K562 (cell line): Measurements from ENCODE around the gene SLC4A5. TPM values are rescaled to one million over a fixed set of nuclear protein-coding genes. Genes with fewer than 3 reads are reported as not detected.
A peak's percentile ranks its signal among the peaks of the same experiment; 100 is the strongest.

Experiments
- ARHGAP35 ChIP-seq: fragments of 450-650 bp; IDR thresholded peaks from 2 replicates; pipeline ENCODE4 v1.6.1; 2018; ENCODE audit not compliant: partially characterized antibody
- CBFA2T2 ChIP-seq: fragments of 450-650 bp; conservative IDR thresholded peaks from 2 replicates; pipeline ENCODE4 v1.6.1; 2017; ENCODE audit warnings: mild to moderate bottlenecking
- CBFB ChIP-seq: sonication (generic); formaldehyde crosslinking; IDR thresholded peaks from 2 replicates; pipeline ENCODE4 v1.4.0; 2020; ENCODE audit warnings: mild to moderate bottlenecking, missing genetic modification reagents
- CBX5 ChIP-seq: IDR thresholded peaks from 2 replicates; pipeline ENCODE4 v1.6.1; 2014; ENCODE audit warnings: low read depth, borderline replicate concordance
- CCNT2 ChIP-seq: IDR thresholded peaks from 2 replicates; pipeline ENCODE4 v1.6.1; 2011; ENCODE audit warnings: borderline replicate concordance, low read depth, mild to moderate bottlenecking, moderate library complexity, mixed read lengths, low read length; ENCODE audit not compliant: insufficient read length; ENCODE audit errors: extremely low read depth
- FOXJ2 ChIP-seq: fragments of 200-800 bp; sonication (Bioruptor generic); IDR thresholded peaks from 2 replicates; pipeline ENCODE4 v1.6.1; 2016; ENCODE audit warnings: missing genetic modification characterization, missing compliant biosample characterization
- ILK ChIP-seq: fragments of 450-650 bp; IDR thresholded peaks from 2 replicates; pipeline ENCODE4 v1.6.1; 2016; ENCODE audit warnings: missing genetic modification characterization, low read depth, mild to moderate bottlenecking, missing compliant biosample characterization, moderate library complexity, borderline replicate concordance
- MCM2 ChIP-seq: fragments of 450-650 bp; IDR thresholded peaks from 2 replicates; pipeline ENCODE4 v1.6.1; 2017; ENCODE audit warnings: low read depth, mild to moderate bottlenecking
- MTA1 ChIP-seq: fragments of 450-650 bp; IDR thresholded peaks from 2 replicates; pipeline ENCODE4 v1.6.1; 2017; ENCODE audit warnings: borderline replicate concordance
- PCBP1 ChIP-seq: fragments of 200-400 bp; formaldehyde crosslinking; IDR thresholded peaks from 2 replicates; pipeline ENCODE4 v1.6.1; 2018; ENCODE audit warnings: mild to moderate bottlenecking, low read depth, low read length; ENCODE audit not compliant: poor library complexity, severe bottlenecking
- PPARD ChIP-seq: fragments of 250-450 bp; sonication (Bioruptor Pico); IDR thresholded peaks from 2 replicates; pipeline ENCODE4 v1.8.0; 2022; ENCODE audit warnings: inconsistent platforms, mild to moderate bottlenecking, moderate library complexity
- RHOXF2B ChIP-seq: fragments of 250-450 bp; sonication (Bioruptor Pico); conservative IDR thresholded peaks from 2 replicates; pipeline ENCODE4 v1.5.1; 2021
- SAFB2 ChIP-seq: fragments of 200-400 bp; formaldehyde crosslinking; IDR thresholded peaks from 2 replicates; pipeline ENCODE4 v1.6.1; 2018; ENCODE audit warnings: borderline replicate concordance, low read length, low read depth, moderate library complexity; ENCODE audit not compliant: severe bottlenecking
- THRAP3 ChIP-seq: fragments of 450-650 bp; IDR thresholded peaks from 2 replicates; pipeline ENCODE4 v1.6.1; 2016; ENCODE audit warnings: mild to moderate bottlenecking, inconsistent platforms, borderline replicate concordance
- TOE1 ChIP-seq, 2 experiments: fragments of 450-650 bp in 1 of 2; sonication (generic) in 1 of 2; formaldehyde crosslinking in 1 of 2; IDR thresholded peaks; 2 replicates each; pipeline versions ENCODE4 v1.7.1 to v1.8.0; 2016 to 2022; ENCODE audit warnings: borderline replicate concordance in 2 of 2, mild to moderate bottlenecking in 2 of 2, antibody characterized with exemption in 1 of 2, inconsistent platforms in 1 of 2, low read depth in 1 of 2, missing genetic modification reagents in 1 of 2, moderate library complexity in 1 of 2
- VEZF1 ChIP-seq: fragments of 200-800 bp; sonication (Bioruptor generic); IDR thresholded peaks from 2 replicates; pipeline ENCODE4 v1.6.1; 2017; ENCODE audit warnings: missing genetic modification characterization, missing compliant biosample characterization
- ZFP91 ChIP-seq: sonication (generic); formaldehyde crosslinking; IDR thresholded peaks from 2 replicates; pipeline ENCODE4 v1.8.0; 2022; ENCODE audit warnings: mild to moderate bottlenecking, missing genetic modification reagents
- ZNF146 ChIP-seq: IDR thresholded peaks from one replicate; pipeline ENCODE4 v1.6.1; 2018; ENCODE audit warnings: missing compliant biosample characterization; ENCODE audit not compliant: unreplicated experiment
- ZNF408 ChIP-seq: fragments of 250-450 bp; sonication (Bioruptor Pico); IDR thresholded peaks from 2 replicates; pipeline ENCODE4 v1.4.0; 2020; ENCODE audit warnings: low read depth, mild to moderate bottlenecking, moderate library complexity
- ZNF589 ChIP-seq: fragments of 200-800 bp; sonication (Bioruptor generic); IDR thresholded peaks from 2 replicates; pipeline ENCODE4 v1.6.1; 2016; ENCODE audit warnings: low read depth, missing genetic modification characterization, missing compliant biosample characterization
- ZNF655 ChIP-seq: fragments of 250-450 bp; sonication (Bioruptor Pico); IDR thresholded peaks from 2 replicates; pipeline ENCODE4 v1.5.0; 2021
- ZNF75A ChIP-seq: fragments of 450-650 bp; formaldehyde crosslinking; IDR thresholded peaks from 2 replicates; pipeline ENCODE4 v1.4.0; 2020; ENCODE audit warnings: mild to moderate bottlenecking
- polyA plus RNA-seq, 8 experiments: library from polyadenylated mRNA; depleted of rRNA in 4 of 8; stranded (reverse) in 5 of 8; unstranded in 3 of 8; fragments of >200 nt; fragmentation: Nextera tagmentation in 2 of 8; fragmentation: Illumina TruSeq in 1 of 8; extraction: Ambion mirVana in 2 of 8; extraction: Trizol in 1 of 8; gene quantifications; 2 replicates each; pipeline versions ENCODE4 v1.2.1 to v1.2.3, GENCODE V29; 2011 to 2014; ENCODE audit warnings: inconsistent platforms in 1 of 8, missing spikeins in 1 of 8
- total RNA-seq, 7 experiments: library from RNA; depleted of rRNA in 6 of 7; stranded (reverse); fragments of >200 nt in 6 of 7; fragmentation: Illumina TruSeq in 2 of 7; extraction: Trizol in 2 of 7; gene quantifications; 2 replicates each; pipeline versions ENCODE4 v1.2.1 to v1.2.3, GENCODE V29; 2011 to 2021; ENCODE audit warnings: low replicate concordance in 1 of 7

SLC4A5 gene
- total and polyA plus RNA-seq, 9 of the 15 experiments (the other 6 are each of a cell fraction or from before 2014, with no cell fraction given), result 0.03 to 0.77 (median 0.14) TPM; not detected in 1

GRCh38 chr2:74198461-74199274, 144.5 kb downstream of the SLC4A5 start, which contains the start of gene MTHFD2 (continued):
- TF ChIP-seq VEZF1 (CRISPR knock-in tag) (peak; percentile 67), SAFB2 (no peak), ZNF589 (CRISPR knock-in tag) (peak; percentile 67; the same call in 1 of the 2 replicates), TOE1 (IDR thresholded peaks at IDR 0.05; ENCODE audit: borderline replicate concordance) (no peak), TOE1 (CRISPR knock-in tag; IDR thresholded peaks at IDR 0.05; ENCODE audit: borderline replicate concordance, low read depth) (no peak), ZNF75A (CRISPR knock-in tag) (no peak), FOXJ2 (tag) (0 out of 2 replicates have a peak, but pooled peaks have one; percentile 43), CBFB (CRISPR knock-in tag) (peak; percentile 86; the same call in 1 of the 2 replicates), CBFA2T2 (no peak), PCBP1 (peak; percentile 99), ILK (no peak), ZNF408 (CRISPR knock-in tag) (no peak), CCNT2 (peak; percentile 59), CBX5 (no peak), RHOXF2B (no peak), MCM2 (no peak), ZNF146 (CRISPR knock-in tag) (no peak), THRAP3 (no peak), ZNF655 (CRISPR knock-in tag) (no peak), PPARD (CRISPR knock-in tag) (no peak), MTA1 (no peak), ZFP91 (CRISPR knock-in tag) (no peak), ARHGAP35 (peak; percentile 41)
